GM20000 (cell line): ENCODE data around the gene MAPK6.
A peak's percentile ranks its signal among the peaks of the same experiment; 100 is the strongest.
"Not testable (repeated sequence)": the region's sequence is repeated elsewhere in the genome, so short reads cannot be mapped to it uniquely, and the experiment has no call there.

Source experiments
- DNase-seq: peaks from one replicate; pipeline ENCODE4 v3.0.0; 2012; ENCODE audit warnings: low spot score
- TF ChIP-seq, protein P1 (sequence below): IDR thresholded peaks from 2 replicates; pipeline ENCODE4 v1.5.1; 2012; ENCODE audit warnings: mild to moderate bottlenecking, control low read depth; ENCODE audit errors: extremely low read depth, missing control alignments

MAPK6 gene

DNA sequence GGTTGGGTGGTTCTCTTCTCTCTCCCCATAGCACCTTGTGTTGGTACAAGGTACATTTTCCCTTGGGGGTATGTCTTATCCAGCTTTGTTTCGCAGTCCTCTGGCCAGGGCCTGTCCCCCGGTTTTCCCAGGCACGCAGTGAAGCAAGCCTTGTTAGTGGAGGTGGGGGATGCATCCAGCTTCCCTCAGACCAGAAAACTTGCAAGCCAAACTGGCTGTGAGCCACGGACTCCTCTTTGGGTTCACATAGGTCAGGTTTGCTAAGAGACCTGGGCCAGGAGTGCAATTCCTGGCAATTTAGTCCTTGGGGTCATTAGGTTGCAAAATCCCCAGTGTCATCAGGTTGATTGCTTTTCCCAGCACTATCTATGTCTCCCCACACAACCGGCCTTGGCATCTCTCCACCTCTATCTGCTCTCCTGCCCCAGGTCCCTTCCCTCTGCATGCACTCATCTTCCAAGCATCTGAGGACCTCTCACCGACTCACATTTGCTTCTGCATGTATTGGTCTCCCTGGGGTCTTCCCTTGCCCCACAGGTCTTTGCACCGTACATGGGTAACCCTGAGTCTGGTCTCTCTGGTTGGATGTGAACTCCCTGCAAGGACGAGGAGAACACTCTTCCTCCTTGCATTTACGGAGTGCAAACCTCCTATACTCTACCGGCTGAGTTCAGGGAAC is 59.3 kb downstream of the MAPK6 start:
- DNase-seq: no peak
- TF ChIP-seq, protein P1, sequence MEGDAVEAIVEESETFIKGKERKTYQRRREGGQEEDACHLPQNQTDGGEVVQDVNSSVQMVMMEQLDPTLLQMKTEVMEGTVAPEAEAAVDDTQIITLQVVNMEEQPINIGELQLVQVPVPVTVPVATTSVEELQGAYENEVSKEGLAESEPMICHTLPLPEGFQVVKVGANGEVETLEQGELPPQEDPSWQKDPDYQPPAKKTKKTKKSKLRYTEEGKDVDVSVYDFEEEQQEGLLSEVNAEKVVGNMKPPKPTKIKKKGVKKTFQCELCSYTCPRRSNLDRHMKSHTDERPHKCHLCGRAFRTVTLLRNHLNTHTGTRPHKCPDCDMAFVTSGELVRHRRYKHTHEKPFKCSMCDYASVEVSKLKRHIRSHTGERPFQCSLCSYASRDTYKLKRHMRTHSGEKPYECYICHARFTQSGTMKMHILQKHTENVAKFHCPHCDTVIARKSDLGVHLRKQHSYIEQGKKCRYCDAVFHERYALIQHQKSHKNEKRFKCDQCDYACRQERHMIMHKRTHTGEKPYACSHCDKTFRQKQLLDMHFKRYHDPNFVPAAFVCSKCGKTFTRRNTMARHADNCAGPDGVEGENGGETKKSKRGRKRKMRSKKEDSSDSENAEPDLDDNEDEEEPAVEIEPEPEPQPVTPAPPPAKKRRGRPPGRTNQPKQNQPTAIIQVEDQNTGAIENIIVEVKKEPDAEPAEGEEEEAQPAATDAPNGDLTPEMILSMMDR: no peak

DNA sequence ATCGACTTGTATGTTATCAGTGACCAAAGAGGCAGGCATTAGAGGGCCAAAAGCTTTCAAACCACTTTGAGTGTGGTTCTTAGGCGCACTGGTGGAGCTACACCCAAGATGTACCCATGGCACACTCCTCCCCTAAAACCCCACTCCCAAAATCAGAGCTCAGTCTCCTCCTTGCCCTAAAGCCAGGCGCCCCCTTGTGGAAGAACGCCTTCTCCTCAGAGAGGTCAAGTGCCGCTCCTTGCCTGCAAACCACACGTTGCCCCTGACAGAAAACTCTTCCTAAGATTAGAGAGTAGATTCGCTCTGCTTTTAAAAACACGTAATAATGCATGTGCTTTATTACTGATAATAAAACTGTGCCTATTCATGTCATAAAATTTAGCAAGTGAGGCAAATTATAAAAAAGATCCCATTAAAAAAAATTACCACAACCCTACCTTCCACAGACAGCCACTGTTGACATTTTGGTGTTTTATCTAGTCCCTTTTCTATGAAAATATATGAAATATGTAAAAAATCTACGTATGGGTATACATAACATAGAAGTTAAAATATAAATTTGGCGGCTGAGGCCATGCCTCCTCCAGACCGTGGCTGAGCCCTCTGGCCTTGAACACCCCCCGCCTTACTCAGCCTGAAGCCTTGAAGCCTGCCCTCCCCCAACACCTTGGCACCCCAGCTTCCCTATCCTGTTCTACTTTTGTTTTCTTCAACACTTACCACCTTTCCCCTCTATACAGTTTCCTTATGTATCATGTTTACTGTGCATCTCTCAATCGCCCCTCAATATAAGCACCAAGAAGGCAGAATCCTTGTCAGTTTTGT is 60.1 kb downstream of the MAPK6 start:
- DNase-seq: peak; percentile 68
- TF ChIP-seq, protein P1: peak; percentile 95

DNA sequence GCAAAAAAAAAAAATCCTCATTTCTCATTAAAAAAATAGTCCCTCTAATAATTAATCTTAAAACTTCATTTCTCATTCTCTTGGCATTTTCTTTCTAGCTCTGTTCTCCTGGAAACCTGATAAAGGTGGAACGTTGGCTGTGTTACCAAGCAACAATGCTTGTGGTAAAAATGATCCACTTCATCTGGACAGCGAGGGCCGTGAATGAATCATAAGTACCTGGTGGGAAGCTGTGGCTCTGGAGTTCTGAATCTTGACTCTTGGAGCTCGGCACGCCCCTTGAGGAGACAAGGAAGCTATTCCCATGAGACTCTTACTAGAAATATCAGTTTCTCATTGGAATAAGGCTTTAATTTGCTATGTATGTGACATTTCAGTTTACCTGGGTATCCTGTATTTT is 61.0 kb downstream of the MAPK6 start:
- no peak for DNase-seq
- TF ChIP-seq, protein P1: no peak

DNA sequence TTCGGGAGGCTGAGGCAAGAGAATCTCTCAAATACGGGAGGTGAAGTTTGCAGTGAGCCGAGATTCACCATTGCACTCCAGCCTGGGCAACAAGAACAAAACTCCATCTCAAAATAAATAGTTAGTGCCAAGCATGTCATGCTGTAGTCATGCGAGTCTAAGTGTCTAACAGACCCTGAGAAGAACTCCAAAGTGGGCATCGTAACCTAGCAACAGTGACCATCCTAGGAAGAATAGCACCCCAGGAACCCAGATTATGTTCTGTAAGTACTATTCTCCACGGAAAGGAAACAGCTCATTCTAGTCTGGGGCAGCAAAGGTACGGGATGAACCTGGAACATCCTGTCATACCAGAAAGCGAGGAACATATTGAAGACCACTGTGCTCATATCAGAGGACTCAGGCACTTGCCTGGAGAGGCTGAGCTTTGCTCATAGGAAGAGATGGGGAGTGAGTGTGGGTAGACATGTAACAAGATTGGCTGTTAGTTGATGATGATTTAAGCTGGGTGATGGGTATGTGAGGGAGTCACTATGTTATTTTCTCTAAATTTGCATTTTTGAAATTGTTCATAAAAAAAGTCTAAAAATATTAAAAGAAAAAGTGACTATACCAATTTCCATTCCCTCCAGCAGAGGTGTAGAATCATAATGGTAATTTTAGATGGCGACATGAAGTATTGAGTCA is 61.8 kb downstream of the MAPK6 start:
- TF ChIP-seq, protein P1: no peak
- DNase-seq: no peak

DNA sequence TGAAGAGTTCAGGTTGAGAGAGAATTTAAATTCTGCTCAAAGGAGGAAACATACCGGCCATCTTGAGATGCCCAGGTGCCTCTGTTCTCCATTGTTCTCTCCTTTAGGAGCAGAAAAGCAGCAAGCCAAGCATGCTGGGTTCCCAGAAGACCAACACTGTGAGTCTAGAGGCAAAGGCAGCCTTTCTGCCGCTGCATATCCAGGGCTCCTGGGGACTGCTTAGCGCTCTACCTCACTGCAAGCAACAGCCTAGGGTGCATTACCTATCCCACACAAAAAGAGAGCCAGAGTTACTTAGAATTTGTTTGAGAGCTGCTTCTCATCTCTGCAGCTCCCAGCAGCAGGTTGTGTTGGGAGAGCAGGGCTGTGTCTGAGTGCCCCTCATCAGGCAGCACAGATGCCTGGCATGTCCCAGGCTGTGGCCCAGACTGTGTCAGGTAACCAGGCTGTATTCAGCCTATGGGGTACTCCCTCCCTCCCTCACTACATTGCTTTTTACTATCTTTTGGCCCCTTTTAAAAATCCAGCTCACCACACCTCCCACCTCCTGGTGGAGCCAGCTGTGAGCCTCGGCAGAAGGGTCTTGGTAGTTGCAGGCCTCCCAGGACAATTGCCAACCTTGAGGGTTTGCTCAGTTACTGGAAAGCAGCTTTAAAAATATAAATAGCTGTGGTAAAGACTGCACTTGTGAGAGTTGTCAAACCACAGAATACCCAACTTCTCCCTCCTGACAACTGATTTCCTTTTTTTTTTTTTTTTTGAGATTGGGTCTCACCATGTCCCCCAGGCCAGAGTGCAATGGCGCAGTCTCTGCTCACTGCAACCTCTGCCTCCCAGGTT is 63.4 kb downstream of the MAPK6 start:
- TF ChIP-seq, protein P1: no peak
- peak; percentile 54 for DNase-seq

DNA sequence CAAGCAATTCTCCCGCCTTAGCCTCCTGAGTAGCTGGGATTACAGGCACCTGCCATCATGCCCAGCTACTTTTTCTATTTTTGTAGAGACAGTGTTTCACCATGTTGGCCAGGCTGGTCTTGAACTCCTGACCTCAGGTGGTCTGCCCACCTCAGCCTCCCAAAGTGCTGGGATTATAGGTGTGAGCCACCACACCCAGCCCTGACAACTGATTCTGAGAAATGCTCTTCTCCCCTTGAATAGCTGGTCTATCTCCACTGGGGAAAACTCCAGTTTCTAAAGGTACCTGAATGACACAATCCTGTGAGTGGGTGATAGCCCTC is 64.0 kb downstream of the MAPK6 start:
- DNase-seq: not testable (repeated sequence)

DNA sequence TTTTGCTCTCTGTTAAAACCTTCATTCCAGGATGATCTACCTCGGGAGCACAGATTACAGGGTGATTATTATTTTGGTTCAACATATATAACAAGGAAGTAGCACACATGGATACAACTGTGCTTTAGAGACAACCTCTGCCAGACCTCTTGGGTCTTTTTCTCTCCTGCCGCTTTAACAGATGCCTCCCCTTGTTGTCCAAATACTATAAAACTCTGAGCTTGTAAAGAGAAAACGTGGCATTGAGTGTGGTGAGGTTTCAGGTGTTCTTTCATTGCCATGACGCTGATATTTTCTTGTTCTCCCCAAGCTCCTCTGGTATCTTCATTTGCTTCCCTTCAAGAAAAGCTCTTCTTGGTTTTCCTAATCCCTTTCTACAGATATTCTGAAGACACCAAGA is 64.6 kb downstream of the MAPK6 start:
- TF ChIP-seq, protein P1: no peak
- no peak for DNase-seq
